Lower lobe of right lung (tissue), 2 donors: ENCODE data around the gene KCNT1. TPM values are rescaled to one million over a fixed set of nuclear protein-coding genes. Genes with fewer than 3 reads are reported as not detected.
A peak's percentile ranks its signal among the peaks of the same experiment; 100 is the strongest.

ENCODE experiments used
- ATAC-seq, 2 donors: fragments of 200-7000 bp; cut with Tn5 transposase; one replicate each; pipeline ENCODE4 v1.9.1; 2020 to 2022; ENCODE audit warnings: mild to moderate bottlenecking in 2 of 2, moderate library complexity in 2 of 2
- DNase-seq: peaks from one replicate; pipeline ENCODE4 v3.0.0-alpha.2; 2020
- H3K27ac ChIP-seq: fragments of 200-600 bp; one replicate; pipeline ENCODE4 v1.8.0; 2022
- H3K27me3 ChIP-seq: fragments of 200-600 bp; one replicate; pipeline ENCODE4 v1.8.0; 2022; ENCODE audit warnings: low read depth
- H3K36me3 ChIP-seq: fragments of 200-600 bp; one replicate; pipeline ENCODE4 v1.8.0; 2022; ENCODE audit warnings: mild to moderate bottlenecking
- H3K4me1 ChIP-seq: fragments of 200-600 bp; one replicate; pipeline ENCODE4 v1.8.0; 2022
- H3K4me3 ChIP-seq: fragments of 200-600 bp; one replicate; pipeline ENCODE4 v1.8.0; 2022; ENCODE audit warnings: mild to moderate bottlenecking
- H3K9me3 ChIP-seq: fragments of 200-600 bp; one replicate; pipeline ENCODE4 v1.8.0; 2022
- CTCF ChIP-seq: fragments of 200-600 bp; IDR thresholded peaks from one replicate; pipeline ENCODE4 v1.8.0; 2022; ENCODE audit warnings: antibody characterized with exemption, mild to moderate bottlenecking
- intact Hi-C: fragments of 100-400 bp; cut with DNase I; formaldehyde crosslinking; loops from one replicate; pipeline ENCODE4 v1.11.0; 2022
- total RNA-seq: library from RNA; stranded (reverse); fragmentation: NEBNext Ultra II Directional; extraction: Animal tissue kit (Norgen Biotek cat#: 25700); gene quantifications from one replicate; pipeline ENCODE4 v1.2.1, GENCODE V29; 2021
- donor health status: DM: no; HTN: yes; CAD: no; lungs with severe emphysema.

KCNT1 gene
- total RNA-seq, 1 donor from 2014 or later, result 0.35 TPM

DNA sequence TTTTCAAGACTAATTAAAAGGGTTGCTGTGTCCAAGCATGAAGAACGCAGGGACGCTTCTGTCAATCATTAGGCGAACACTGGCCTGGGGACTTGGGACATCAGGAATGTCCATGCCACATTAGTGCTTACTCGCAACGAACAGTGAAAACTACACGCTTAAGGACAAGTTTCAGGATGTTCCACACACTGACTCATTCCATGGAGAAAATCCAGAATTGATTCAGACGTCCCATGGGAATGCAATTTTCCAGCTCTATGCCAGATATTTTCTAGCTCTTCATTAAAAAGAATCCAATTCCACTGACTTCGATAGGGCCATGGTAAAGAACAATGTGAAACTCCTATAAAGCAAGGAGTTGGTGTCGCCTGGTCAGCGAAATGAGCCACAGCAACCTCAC lies 107.2 kb downstream of the KCNT1 start:
- no peaks in the 10 kb centered on the region for H3K4me1 ChIP-seq
- TF ChIP-seq CTCF, result no peak
- H3K36me3 ChIP-seq, result peaks cover 50% of the 10 kb centered on the region
- H3K9me3 ChIP-seq, result no peaks in the 10 kb centered on the region
- intact Hi-C loops, result no loop called here
- H3K27me3 ChIP-seq, result no peaks in the 10 kb centered on the region
- H3K4me3 ChIP-seq, result no peak overlapping the region
- DNase-seq, result no peak
- ATAC-seq, result no peak
- H3K27ac ChIP-seq, result no peak overlapping the region

DNA sequence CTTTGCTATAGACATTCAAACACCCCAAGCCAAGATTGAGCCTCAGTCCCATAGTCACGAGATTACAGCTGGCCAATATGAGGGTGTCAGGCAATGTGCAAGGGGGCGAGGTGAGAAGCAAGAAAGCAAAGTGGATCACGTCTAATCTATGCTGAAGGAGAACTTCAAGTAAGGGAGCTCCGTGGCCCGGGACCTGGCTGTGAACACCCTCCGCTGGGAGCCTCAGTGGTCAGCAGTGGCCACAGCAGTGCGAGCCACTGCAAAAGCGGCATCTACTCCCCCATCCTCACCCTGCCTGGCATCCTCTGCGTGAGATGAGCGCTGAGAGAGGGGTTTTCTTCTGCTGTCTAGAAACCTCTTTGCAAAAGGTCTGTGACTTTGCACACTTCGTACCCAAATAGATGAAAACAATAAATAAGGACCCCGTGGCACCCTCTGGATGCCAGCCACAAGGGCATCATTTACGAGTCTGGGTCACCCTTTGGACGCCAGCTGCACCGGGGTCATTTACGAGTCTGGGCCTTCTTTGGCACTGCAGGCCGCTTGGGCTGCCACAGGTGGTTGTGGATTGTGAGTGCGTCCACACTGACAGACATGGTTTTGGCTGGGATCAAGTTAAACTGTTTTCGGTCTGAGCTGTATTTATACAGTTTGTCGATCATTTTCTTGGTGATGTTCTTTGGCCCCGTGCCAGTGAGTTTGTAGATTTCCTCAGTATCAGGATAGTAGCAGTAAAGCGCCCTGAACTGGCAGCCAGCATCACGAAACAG lies 109.0 kb downstream of the KCNT1 start:
- Histone ChIP-seq H3K27ac (no peak overlapping the region), H3K4me3 (no peak overlapping the region), H3K9me3 (no peaks in the 10 kb centered on the region), H3K4me1 (no peaks in the 10 kb centered on the region), H3K27me3 (no peaks in the 10 kb centered on the region), H3K36me3 (peaks cover 69% of the 10 kb centered on the region)
- ATAC-seq (no peak), DNase-seq (peak; percentile 41)
- intact Hi-C loops, result no loop called here
- no peak for TF ChIP-seq CTCF

GRCh38 chr9:135811801-135812200 lies 109.8 kb downstream of the KCNT1 start:
- intact Hi-C loops, result no loop called here
- no peak overlapping the region for H3K4me3 ChIP-seq
- H3K9me3 ChIP-seq, result no peaks in the 10 kb centered on the region
- H3K4me1 ChIP-seq, result no peaks in the 10 kb centered on the region
- TF ChIP-seq CTCF, result no peak
- H3K27ac ChIP-seq, result no peak overlapping the region
- peaks cover 77% of the 10 kb centered on the region for H3K36me3 ChIP-seq
- ATAC-seq (no peak), DNase-seq (no peak)
- no peaks in the 10 kb centered on the region for H3K27me3 ChIP-seq

DNA sequence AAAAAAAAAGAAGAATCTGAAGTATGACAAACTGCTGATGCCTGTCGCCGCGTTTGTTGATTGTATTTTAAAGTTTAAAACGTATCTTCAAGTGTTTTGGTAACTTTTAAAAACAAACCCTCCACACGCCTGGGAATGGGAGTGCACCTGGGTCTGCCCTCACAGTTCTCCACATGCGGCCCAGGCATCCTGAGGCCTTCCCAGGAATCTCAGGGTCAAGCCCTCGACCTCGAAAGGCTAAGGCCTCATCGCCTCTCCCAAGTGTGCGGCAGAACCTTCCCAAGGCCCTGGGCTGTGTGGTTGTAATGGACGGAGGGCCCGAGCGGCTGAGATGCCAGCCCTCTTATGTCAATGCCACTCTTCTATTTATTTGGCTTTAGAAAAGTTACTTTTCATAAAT lies 111.0 kb downstream of the KCNT1 start:
- H3K4me1 ChIP-seq, result no peaks in the 10 kb centered on the region
- TF ChIP-seq CTCF, result no peak
- no peak overlapping the region for H3K27ac ChIP-seq
- intact Hi-C loops, result no loop called here
- DNase-seq (no peak), ATAC-seq (no peak)
- no peaks in the 10 kb centered on the region for H3K9me3 ChIP-seq
- H3K4me3 ChIP-seq, result no peak overlapping the region
- H3K27me3 ChIP-seq, result no peaks in the 10 kb centered on the region
- H3K36me3 ChIP-seq, result peaks cover 88% of the 10 kb centered on the region

GRCh38 chr9:135813671-135814290 lies 111.8 kb downstream of the KCNT1 start:
- no peaks in the 10 kb centered on the region for H3K27me3 ChIP-seq
- H3K27ac ChIP-seq, result no peak overlapping the region
- intact Hi-C loops, result no loop called here
- DNase-seq (no peak), ATAC-seq (no peak)
- H3K9me3 ChIP-seq, result no peaks in the 10 kb centered on the region
- H3K4me3 ChIP-seq, result no peak overlapping the region
- TF ChIP-seq CTCF, result no peak
- no peaks in the 10 kb centered on the region for H3K4me1 ChIP-seq
- peaks cover 96% of the 10 kb centered on the region for H3K36me3 ChIP-seq
